H1 (cell line): Measurements from ENCODE around the gene CCP110. TPM values are rescaled to one million over a fixed set of nuclear protein-coding genes. Genes with fewer than 3 reads are reported as not detected.

ENCODE experiments used
- CTCF ChIA-PET: fragments of 300-600 bp; sonication (Branson Sonifier 250); formaldehyde crosslinking; loops from one replicate; lab custom pipeline; 2021; ENCODE audit not compliant: partially characterized antibody; lab: Charles Lee
- POLR2A ChIA-PET: fragments of 300-600 bp; sonication (Branson Sonifier 250); formaldehyde crosslinking; loops from one replicate; lab custom pipeline; 2021; ENCODE audit warnings: inconsistent platforms; ENCODE audit not compliant: partially characterized antibody; lab: Charles Lee
- DNase-seq, 2 experiments: peaks; one replicate each; pipeline versions ENCODE4 v3.0.0 to v3.0.0-alpha.2; 2010 to 2022; ENCODE audit warnings: low spot score in 2 of 2, low read depth in 1 of 2, mixed read lengths in 1 of 2
- FAIRE-seq: peaks from 2 replicates; lab custom pipeline; 2011; peaks lifted over from hg19 to GRCh38; lab: Jason Lieb, UNC
- H2AFZ ChIP-seq: 2 replicates; pipeline ENCODE4 v1.8.1; 2012; ENCODE audit warnings: low read length, inconsistent platforms
- H2AK5ac ChIP-seq: 2 replicates; pipeline ENCODE4 v1.6.1; 2013; ENCODE audit warnings: low read depth, low read length
- H2BK120ac ChIP-seq: replicated peaks from 2 replicates; pipeline ENCODE3; 2013; ENCODE audit warnings: low read depth, low read length, inconsistent platforms
- H2BK12ac ChIP-seq: 2 replicates; pipeline ENCODE4 v1.6.1; 2013; ENCODE audit warnings: low read depth, low read length
- H2BK15ac ChIP-seq: 2 replicates; pipeline ENCODE4 v1.6.1; 2013; ENCODE audit warnings: low read length
- H2BK20ac ChIP-seq: 2 replicates; pipeline ENCODE4 v1.6.1; 2013; ENCODE audit warnings: low read length
- H2BK5ac ChIP-seq: 2 replicates; pipeline ENCODE4 v1.6.1; 2013; ENCODE audit warnings: low read depth, low read length
- H3K14ac ChIP-seq: 2 replicates; pipeline ENCODE4 v1.6.1; 2013; ENCODE audit warnings: inconsistent platforms; ENCODE audit not compliant: insufficient read length
- H3K18ac ChIP-seq: 2 replicates; pipeline ENCODE4 v1.6.1; 2013; ENCODE audit warnings: low read length; ENCODE audit errors: extremely low read depth
- H3K23ac ChIP-seq: 2 replicates; pipeline ENCODE4 v1.6.1; 2013; ENCODE audit warnings: inconsistent platforms; ENCODE audit not compliant: insufficient read length
- H3K23me2 ChIP-seq: 2 replicates; pipeline ENCODE4 v1.6.1; 2013; ENCODE audit warnings: low read depth, low read length
- H3K27ac ChIP-seq: 2 replicates; pipeline ENCODE4 v1.6.1; 2011; ENCODE audit warnings: low read depth, low read length, inconsistent platforms
- H3K27me3 ChIP-seq, 4 experiments: replicated peaks in 1 of 4; 1 replicate in 1 of 4; 2 replicates in 3 of 4; pipeline versions ENCODE4 v1.6.1 to v1.8.1; 2011 to 2013; ENCODE audit warnings: low read length in 3 of 4, mild to moderate bottlenecking in 3 of 4, inconsistent platforms in 2 of 4, mixed read lengths in 2 of 4, moderate library complexity in 1 of 4; ENCODE audit not compliant: control insufficient read depth in 3 of 4, insufficient read depth in 3 of 4; ENCODE audit errors: extremely low read depth in 1 of 4
- H3K36me3 ChIP-seq, 4 experiments: 2 replicates each; pipeline versions ENCODE4 v1.6.1 to v1.8.1; 2011 to 2013; ENCODE audit warnings: mild to moderate bottlenecking in 4 of 4, low read length in 3 of 4, moderate library complexity in 2 of 4, control low read depth in 1 of 4, inconsistent platforms in 1 of 4; ENCODE audit not compliant: insufficient read depth in 4 of 4, control insufficient read depth in 2 of 4
- H3K4ac ChIP-seq: replicated peaks from 2 replicates; pipeline ENCODE3; 2013; ENCODE audit warnings: low read length, low read depth, mixed read lengths, inconsistent platforms; ENCODE audit not compliant: insufficient read length
- H3K4me1 ChIP-seq, 4 experiments: replicated peaks in 1 of 4; 1 replicate in 1 of 4; 2 replicates in 3 of 4; pipeline versions ENCODE4 v1.6.1 to v1.8.1; 2011 to 2013; ENCODE audit warnings: low read length in 3 of 4, inconsistent platforms in 2 of 4, mixed read lengths in 1 of 4; ENCODE audit not compliant: insufficient read depth in 4 of 4, control insufficient read depth in 3 of 4
- H3K4me2 ChIP-seq, 2 experiments: 2 replicates each; pipeline versions ENCODE4 v1.6.1 to v1.8.1; 2011 to 2013; ENCODE audit warnings: low read depth in 2 of 2, low read length in 2 of 2, control low read depth in 1 of 2, inconsistent platforms in 1 of 2, mild to moderate bottlenecking in 1 of 2; ENCODE audit not compliant: insufficient read depth in 1 of 2
- H3K4me3 ChIP-seq, 4 experiments: fragments of 200-600, 300-600 bp in 1 of 4; sonication (generic), shearing (Covaris generic), sonication (Bioruptor Twin) in 1 of 4; 2 replicates each; pipeline versions ENCODE4 v1.5.1 to v1.8.1; 2011 to 2016; ENCODE audit warnings: low read length in 4 of 4, low read depth in 3 of 4, control low read depth in 2 of 4, inconsistent platforms in 2 of 4, mild to moderate bottlenecking in 2 of 4, mixed read lengths in 1 of 4, moderate library complexity in 1 of 4; ENCODE audit not compliant: insufficient read depth in 2 of 4; ENCODE audit errors: extremely low read depth in 1 of 4
- H3K56ac ChIP-seq: replicated peaks from 2 replicates; pipeline ENCODE3; 2013; ENCODE audit warnings: low read depth, mild to moderate bottlenecking, mixed read lengths, low read length, inconsistent platforms; ENCODE audit not compliant: insufficient read length
- H3K79me1 ChIP-seq: 2 replicates; pipeline ENCODE4 v1.6.1; 2013; ENCODE audit warnings: low read depth, low read length, control low read depth
- H3K79me2 ChIP-seq, 2 experiments: 2 replicates each; pipeline versions ENCODE4 v1.6.1 to v1.8.1; 2012 to 2013; ENCODE audit warnings: low read length in 2 of 2, mild to moderate bottlenecking in 2 of 2, inconsistent platforms in 1 of 2; ENCODE audit not compliant: insufficient read depth in 2 of 2, control insufficient read depth in 1 of 2
- H3K9ac ChIP-seq, 4 experiments: replicated peaks in 1 of 4; 1 replicate in 1 of 4; 2 replicates in 3 of 4; pipeline versions ENCODE4 v1.6.1 to v1.8.1; 2011 to 2013; ENCODE audit warnings: low read depth in 3 of 4, low read length in 3 of 4, control low read depth in 2 of 4, mild to moderate bottlenecking in 2 of 4, moderate library complexity in 2 of 4, inconsistent platforms in 1 of 4; ENCODE audit errors: extremely low read depth in 1 of 4
- H3K9me3 ChIP-seq, 2 experiments: 2 replicates each; pipeline versions ENCODE4 v1.6.1 to v1.8.1; 2012 to 2013; ENCODE audit warnings: mild to moderate bottlenecking in 2 of 2, moderate library complexity in 2 of 2, control low read depth in 1 of 2, inconsistent platforms in 1 of 2, low read depth in 1 of 2, low read length in 1 of 2, mixed read lengths in 1 of 2; ENCODE audit not compliant: insufficient read depth in 2 of 2
- H4K20me1 ChIP-seq, 2 experiments: replicated peaks in 1 of 2; 2 replicates each; pipeline versions ENCODE3 to v1.8.1; 2011 to 2013; ENCODE audit warnings: inconsistent platforms in 2 of 2, low read length in 2 of 2, mild to moderate bottlenecking in 1 of 2; ENCODE audit not compliant: insufficient read depth in 2 of 2, control insufficient read depth in 1 of 2
- H4K5ac ChIP-seq: 2 replicates; pipeline ENCODE4 v1.6.1; 2013; ENCODE audit warnings: low read length, low read depth, mixed read lengths, inconsistent platforms; ENCODE audit not compliant: insufficient read length
- H4K8ac ChIP-seq: 2 replicates; pipeline ENCODE4 v1.8.0; 2013; ENCODE audit warnings: mild to moderate bottlenecking, moderate library complexity, low read length, inconsistent platforms; ENCODE audit not compliant: insufficient read depth; ENCODE audit errors: extremely low read depth
- H4K91ac ChIP-seq: replicated peaks from 2 replicates; pipeline ENCODE3; 2013; ENCODE audit warnings: low read length, mixed read lengths, inconsistent platforms; ENCODE audit not compliant: insufficient read length
- CBX5 ChIP-seq: fragments of 300-800, 300-1000 bp; sonication (generic); IDR thresholded peaks from 2 replicates; pipeline ENCODE4 v1.7.1; 2016; ENCODE audit warnings: antibody characterized with exemption, low read length, low read depth
- CREB1 ChIP-seq: IDR thresholded peaks from 2 replicates; pipeline ENCODE4 v1.6.1; 2012; ENCODE audit warnings: inconsistent platforms
- CTBP2 ChIP-seq: IDR thresholded peaks from 2 replicates; pipeline ENCODE4 v1.7.0; 2011; ENCODE audit warnings: borderline replicate concordance, mild to moderate bottlenecking, moderate library complexity, mixed read lengths, low read length; ENCODE audit not compliant: insufficient read depth, insufficient read length
- KDM4A ChIP-seq: IDR thresholded peaks from one replicate; pipeline ENCODE4 v1.7.1; 2012; ENCODE audit warnings: low read depth, mild to moderate bottlenecking, moderate library complexity, low read length, inconsistent platforms; ENCODE audit not compliant: severe bottlenecking
- RXRA ChIP-seq: IDR thresholded peaks from 2 replicates; pipeline ENCODE4 v1.6.1; 2011; ENCODE audit warnings: low read depth, mild to moderate bottlenecking, low read length, moderate library complexity; ENCODE audit not compliant: insufficient read depth
- SAP30 ChIP-seq: fragments of 300-600 bp; sonication (generic); IDR thresholded peaks from 2 replicates; pipeline ENCODE4 v1.7.1; 2012; ENCODE audit warnings: low read length, moderate library complexity, mild to moderate bottlenecking, inconsistent platforms; ENCODE audit not compliant: insufficient read depth, insufficient replicate concordance
- SIRT6 ChIP-seq: IDR thresholded peaks from one replicate; pipeline ENCODE4 v1.7.1; 2012; ENCODE audit warnings: low read length, inconsistent platforms
- SP1 ChIP-seq: IDR thresholded peaks from 2 replicates; pipeline ENCODE4 v1.6.1; 2011; ENCODE audit warnings: low read depth, low read length
- SP2 ChIP-seq: IDR thresholded peaks from 2 replicates; pipeline ENCODE4 v1.6.1; 2012; ENCODE audit warnings: mild to moderate bottlenecking, low read length, inconsistent platforms
- SRF ChIP-seq: IDR thresholded peaks from 2 replicates; pipeline ENCODE4 v1.6.1; 2011; ENCODE audit warnings: mild to moderate bottlenecking, low read depth, low read length, moderate library complexity
- TCF12 ChIP-seq: IDR thresholded peaks from 2 replicates; pipeline ENCODE4 v1.6.1; 2011; ENCODE audit warnings: low read depth, mild to moderate bottlenecking, low read length
- WGBS, 2 experiments: shearing (Covaris generic) in 1 of 2; methylation state at CpG; one replicate each; pipeline versions ENCODE4 v1.1.6 to v1.1.7; 2013 to 2015; ENCODE audit warnings: low lambda C conversion rate in 2 of 2, mixed read lengths in 2 of 2, inconsistent platforms in 1 of 2, low coverage in 1 of 2, missing lambda C conversion rate in 1 of 2; ENCODE audit not compliant: insufficient replicate concordance in 2 of 2, insufficient coverage in 1 of 2, insufficient read length in 1 of 2; ENCODE audit errors: extremely low coverage in 1 of 2, missing lambda C conversion rate in 1 of 2; 5-methylcytosine and 5-hydroxymethylcytosine counted together
- polyA plus RNA-seq, 7 experiments: library from polyadenylated mRNA; depleted of rRNA in 3 of 7; stranded (reverse) in 5 of 7; unstranded in 2 of 7; fragments of >200 nt in 5 of 7; fragments of 200-250 nt in 2 of 7; gene quantifications; 1 replicate in 5 of 7; 2 replicates in 1 of 7; 4 replicates in 1 of 7; pipeline versions ENCODE4 v1.2.1 to v1.2.3, GENCODE V29; 2011 to 2013; ENCODE audit warnings: missing spikeins in 2 of 7, mixed read lengths in 2 of 7
- total RNA-seq: library from RNA; stranded (reverse); fragmentation: NEBNext Ultra II Directional; extraction: Animal tissue kit (Norgen Biotek cat#: 25700); gene quantifications from 2 replicates; pipeline ENCODE4 v1.2.1, GENCODE V29; 2021

The CCP110 gene
- total and polyA plus RNA-seq, 2 of the 8 experiments (the other 6 are each of a cell fraction or from before 2014, with no cell fraction given): 3.2 to 19.8 TPM

GRCh38 chr16:19555186-19555937 lies 31.6 kb downstream of the CCP110 start, which contains the start of gene VPS35L:
TSS of gene VPS35L (plus strand) at chr16:19555703. CDS start at chr16:19555730, 27 bp downstream.
- peak within 1 kb of the TSS; percentile 86 for H2AFZ ChIP-seq
- TF ChIP-seq SP2 (no peak), TCF12 (peak; percentile 69; the same call in 1 of the 2 replicates), SP1 (no peak; the same call in 1 of the 2 replicates), SRF (no peak), RXRA (no peak), CBX5 (no peak), SAP30 (peak; percentile 69), CREB1 (peak; percentile 88), KDM4A (peak; percentile 28), SIRT6 (no peak), CTBP2 (peak; percentile 55)

More at GRCh38 chr16:19555186-19555937, 31.6 kb downstream of the CCP110 start, which contains the start of gene VPS35L:
- no peaks in the 10 kb centered on the region for H3K27me3 ChIP-seq
- H2BK5ac ChIP-seq: peak within 1 kb of the TSS; percentile 86
- H3K14ac ChIP-seq: no peak within 1 kb of the TSS
- peak within 1 kb of the TSS; percentile 90; the same call in 1 of the 2 replicates for H2BK12ac ChIP-seq
- DNase-seq (peak; percentile 97 to 99), FAIRE-seq (peak; percentile 58)
- H2BK120ac ChIP-seq: no peak within 1 kb of the TSS
- peak within 1 kb of the TSS; percentile 98 for H4K8ac ChIP-seq
- peaks cover 3% of the 10 kb centered on the region; the same call in 1 of the 2 replicates for H3K23me2 ChIP-seq
- peak within 1 kb of the TSS; percentile 61 for H4K5ac ChIP-seq
- H3K23ac ChIP-seq: no peak within 1 kb of the TSS
- peaks cover 0 to 6% (median under 1%) of the 10 kb centered on the region in 4 experiments; a peak in 3 of 8 replicates for H3K36me3 ChIP-seq
- H2BK15ac ChIP-seq: 0 out of 2 replicates have a peak within 1 kb of the TSS, but pooled peaks have one; percentile 10
- peak within 1 kb of the TSS; percentile 84 to 97 (median 91) for H3K4me3 ChIP-seq
- peak within 1 kb of the TSS; percentile 57 for H4K91ac ChIP-seq
- no peaks in the 10 kb centered on the region for H4K20me1 ChIP-seq
- H3K79me2 ChIP-seq: peaks cover 0 to 4% of the 10 kb centered on the region in 2 experiments; a peak in 1 of 4 replicates
- ChIA-PET POLR2A (interaction anchor here (0.6 to 3.1 kb wide), 25 partner anchors 8 to 831 kb away, joined by 3 to 31 read pairs (median 4); partner anchors contain the start of genes CCP110, GDE1, IQCK and KNOP1), CTCF (interaction anchor here (0.7 to 2.3 kb wide), 15 partner anchors 8 to 829 kb away, joined by 3 to 17 read pairs (median 3); no protein-coding TSS in a partner anchor)
- H3K79me1 ChIP-seq: no peaks in the 10 kb centered on the region
- H2BK20ac ChIP-seq: no peak within 1 kb of the TSS
- no peaks in the 10 kb centered on the region for H3K9me3 ChIP-seq
- peaks cover 0 to 6% (median 3%) of the 10 kb centered on the region in 4 experiments; a peak in 4 of 7 replicates for H3K4me1 ChIP-seq
- peak within 1 kb of the TSS; percentile 89 to 96 (median 94) for H3K9ac ChIP-seq
- H3K56ac ChIP-seq: peak within 1 kb of the TSS; percentile 43
- H3K27ac ChIP-seq: peak within 1 kb of the TSS; percentile 96
- peak within 1 kb of the TSS; percentile 95 for H3K18ac ChIP-seq
- H2AK5ac ChIP-seq: no peak within 1 kb of the TSS; the same call in 1 of the 2 replicates
- 2% methylated on average over 51 of the region's 53 CpGs; no CpG with 5 or more reads in 1 of the 2 experiments for WGBS, 2 experiments
- H3K4me2 ChIP-seq: peak within 1 kb of the TSS; percentile 74 to 98
- H3K4ac ChIP-seq: no peak within 1 kb of the TSS
